GM18861 (cell line): Measurements from ENCODE around the gene TMEM129.

Experiments
- ATAC-seq: cut with Tn5 transposase; IDR thresholded peaks from one replicate; pipeline ENCODE4 v1.9.1; 2021; ENCODE audit not compliant: unreplicated experiment

Gene TMEM129

GRCh38 chr4:1745165-1745564, 24.0 kb upstream of the TMEM129 start:
- ATAC-seq, result no peak

GRCh38 chr4:1744552-1744951, 23.4 kb upstream of the TMEM129 start:
- ATAC-seq, result no peak

GRCh38 chr4:1743975-1744374, 22.9 kb upstream of the TMEM129 start:
- no peak for ATAC-seq

- no peak for ATAC-seq
Observed at GRCh38 chr4:1743551-1743950, 22.4 kb upstream of the TMEM129 start.

- ATAC-seq, result no peak
Observed at GRCh38 chr4:1741208-1741607, 20.1 kb upstream of the TMEM129 start.

GRCh38 chr4:1740021-1740545, 19.0 kb upstream of the TMEM129 start:
- no peak for ATAC-seq

- ATAC-seq, result no peak
Observed at GRCh38 chr4:1739358-1739757, 18.2 kb upstream of the TMEM129 start.

GRCh38 chr4:1738410-1738809, 17.3 kb upstream of the TMEM129 start:
- ATAC-seq, result no peak

- no peak for ATAC-seq
Observed at GRCh38 chr4:1737666-1738065, 16.5 kb upstream of the TMEM129 start.

GRCh38 chr4:1736812-1737211, 15.7 kb upstream of the TMEM129 start:
- no peak for ATAC-seq

GRCh38 chr4:1735215-1735614, 14.1 kb upstream of the TMEM129 start:
- ATAC-seq, result no peak

GRCh38 chr4:1732911-1733310, 11.8 kb upstream of the TMEM129 start:
- ATAC-seq, result no peak

GRCh38 chr4:1731180-1731579, 10.1 kb upstream of the TMEM129 start:
- ATAC-seq, result no peak

GRCh38 chr4:1730532-1731135, 9.5 kb upstream of the TMEM129 start:
- no peak for ATAC-seq

- ATAC-seq, result no peak
Observed at GRCh38 chr4:1728061-1728980, 7.2 kb upstream of the TMEM129 start.

- no peak for ATAC-seq
Observed at GRCh38 chr4:1727117-1728031, 6.3 kb upstream of the TMEM129 start.

GRCh38 chr4:1726146-1726934, 5.2 kb upstream of the TMEM129 start:
- peak; percentile 38 for ATAC-seq

GRCh38 chr4:1725521-1725920, 4.4 kb upstream of the TMEM129 start:
- ATAC-seq, result no peak

- ATAC-seq, result no peak
Observed at GRCh38 chr4:1723131-1723801, 2.1 kb upstream of the TMEM129 start.
